Ramos (cell line): Measurements from ENCODE around the gene RRAS2.

ENCODE experiments used
- in situ Hi-C: fragments of 300-500 bp; cut with MboI; formaldehyde crosslinking; loops from one replicate; pipeline ENCODE4 v1.14.3; 2022; ENCODE audit warnings: low sequenced_read_pairs; ENCODE audit not compliant: unreplicated experiment

RRAS2 gene

DNA sequence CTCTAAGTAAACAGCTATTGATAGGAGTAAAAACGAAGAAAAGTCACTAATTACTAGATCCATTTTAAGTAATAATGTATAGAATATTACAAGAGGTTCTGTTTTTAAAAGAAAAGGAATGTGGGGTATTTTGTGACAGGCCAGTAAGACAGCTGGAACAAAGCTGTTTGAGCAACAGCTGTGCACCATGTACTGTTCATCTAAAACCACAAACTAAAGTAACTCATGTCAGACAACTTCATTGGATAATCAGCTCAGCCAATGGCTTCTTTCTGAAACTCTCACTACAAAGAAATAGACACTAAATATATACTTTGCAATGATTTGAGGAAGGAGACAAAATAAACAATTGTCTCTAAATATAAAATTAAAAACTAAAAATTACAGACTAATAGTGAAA is 16.1 kb downstream of the RRAS2 start:
- in situ Hi-C loops, result no loop called here

DNA sequence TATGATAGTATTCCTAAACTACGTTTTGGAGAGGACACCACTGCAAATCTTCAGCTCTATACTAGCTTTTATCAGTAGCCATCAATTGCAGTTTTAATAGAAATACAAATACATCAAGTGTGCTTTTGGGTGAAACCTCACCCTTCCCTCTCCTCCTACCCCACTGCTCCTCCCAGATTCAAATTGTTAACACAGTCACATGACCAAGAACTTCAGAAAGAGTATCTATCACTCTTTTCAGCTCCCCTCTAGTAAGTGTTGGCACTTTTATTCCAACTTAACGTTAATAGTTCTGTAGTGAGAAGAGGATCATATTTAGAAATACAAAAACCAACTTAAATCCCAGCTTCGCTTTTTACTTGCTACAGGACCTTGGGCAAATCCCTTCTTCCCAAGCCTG is 17.0 kb downstream of the RRAS2 start:
- in situ Hi-C loops, result no loop called here

DNA sequence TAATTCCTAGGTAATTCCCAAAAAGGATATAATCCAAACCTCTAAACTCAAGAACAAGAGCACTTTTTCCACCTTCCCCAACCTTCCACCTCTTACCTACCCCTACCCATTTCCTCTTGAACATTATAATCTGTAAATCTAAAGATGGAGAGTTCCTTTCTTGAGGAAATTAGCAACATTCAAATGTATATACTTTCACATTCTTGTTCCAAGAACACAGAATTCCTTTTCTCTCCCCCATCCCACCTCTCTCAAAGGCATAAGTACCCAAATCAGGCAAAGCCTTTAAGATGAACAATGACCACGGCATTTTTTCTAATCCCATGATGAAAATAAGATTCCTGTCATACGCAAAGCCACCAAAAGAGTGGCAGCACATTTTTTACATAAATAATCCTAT is 18.3 kb downstream of the RRAS2 start:
- in situ Hi-C loops, result no loop called here

DNA sequence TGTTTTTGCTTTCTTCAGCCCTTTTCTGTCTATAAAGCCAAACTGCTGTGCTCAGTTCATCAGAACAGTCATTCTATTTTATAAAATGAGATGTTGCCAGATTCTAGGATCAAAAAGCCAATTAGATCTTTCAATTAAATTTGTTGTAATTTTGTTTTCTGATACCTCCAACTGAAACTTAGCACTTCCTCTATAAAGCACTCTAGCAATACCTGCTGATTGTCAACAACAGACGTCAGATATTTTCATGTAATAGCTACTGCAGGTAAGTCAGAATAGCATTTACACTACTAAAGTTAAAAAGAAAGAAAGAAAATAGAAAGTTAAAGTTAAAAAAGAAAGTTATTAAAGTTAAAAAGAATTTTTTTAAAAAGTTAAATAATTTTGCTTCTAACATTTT is 19.6 kb downstream of the RRAS2 start:
- in situ Hi-C loops, result no loop called here

DNA sequence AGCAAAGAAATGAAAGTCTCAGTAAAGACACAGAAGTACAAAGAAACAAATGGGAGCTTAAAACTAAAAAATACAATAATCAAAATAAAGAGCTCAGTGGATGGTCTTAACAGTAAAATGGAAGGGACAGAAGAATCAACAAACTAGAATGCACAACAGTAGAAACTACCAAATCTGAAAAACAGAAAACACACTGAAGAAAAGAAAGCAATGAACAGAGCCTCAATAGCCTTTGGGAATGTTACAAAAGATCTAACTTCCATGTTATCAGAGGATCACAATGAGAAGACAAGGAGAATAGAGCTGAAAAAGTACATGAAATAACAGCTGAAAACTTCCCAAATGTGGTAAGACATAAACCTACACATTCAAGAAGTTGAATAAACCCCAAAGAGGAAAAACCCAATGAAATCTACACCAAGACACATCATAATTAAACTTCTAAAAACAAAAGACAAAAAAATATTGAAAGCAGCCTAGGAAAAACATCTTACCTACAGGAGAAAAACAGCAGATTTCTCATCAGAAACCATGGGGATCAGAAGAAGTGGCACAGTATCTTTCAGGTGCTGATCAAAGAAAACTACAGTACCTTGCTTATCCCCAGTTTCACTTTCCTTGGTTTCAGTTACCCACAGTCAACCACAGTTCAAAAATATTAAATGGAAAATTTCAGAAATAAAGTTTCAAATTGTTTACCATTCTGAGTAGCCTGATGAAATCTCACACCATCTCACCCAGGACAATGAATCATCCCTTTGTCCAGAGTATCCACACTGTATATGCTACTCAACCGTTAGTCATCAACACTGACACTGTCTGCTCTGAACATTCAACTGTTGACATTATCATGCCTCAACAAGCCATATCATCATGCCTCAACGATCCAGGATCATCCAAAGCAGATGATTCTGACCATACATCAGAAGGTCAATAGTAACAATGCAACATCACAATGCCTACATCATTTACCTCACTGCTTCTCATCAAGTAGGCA is 22.2 kb downstream of the RRAS2 start:
- in situ Hi-C loops, result no loop called here

DNA sequence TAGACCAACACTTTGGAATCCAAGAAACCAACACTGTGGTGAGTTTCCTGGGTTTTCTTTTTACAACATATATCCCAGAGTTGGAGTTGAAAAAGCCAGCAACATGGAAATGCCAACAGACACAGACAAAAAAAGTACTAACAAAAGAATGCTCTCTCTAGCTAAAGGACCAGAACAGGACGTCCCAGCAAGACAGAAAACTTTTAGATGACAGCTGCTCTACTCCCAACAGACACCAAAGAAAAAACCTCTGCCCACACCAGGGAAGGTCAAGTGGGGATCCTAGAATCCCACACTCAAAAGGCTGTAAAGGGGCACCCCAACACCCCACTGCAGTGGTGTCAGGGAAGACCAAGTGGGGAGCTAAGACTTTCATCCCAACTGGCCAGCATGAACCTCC is 23.3 kb downstream of the RRAS2 start:
- in situ Hi-C loops, result no loop called here

DNA sequence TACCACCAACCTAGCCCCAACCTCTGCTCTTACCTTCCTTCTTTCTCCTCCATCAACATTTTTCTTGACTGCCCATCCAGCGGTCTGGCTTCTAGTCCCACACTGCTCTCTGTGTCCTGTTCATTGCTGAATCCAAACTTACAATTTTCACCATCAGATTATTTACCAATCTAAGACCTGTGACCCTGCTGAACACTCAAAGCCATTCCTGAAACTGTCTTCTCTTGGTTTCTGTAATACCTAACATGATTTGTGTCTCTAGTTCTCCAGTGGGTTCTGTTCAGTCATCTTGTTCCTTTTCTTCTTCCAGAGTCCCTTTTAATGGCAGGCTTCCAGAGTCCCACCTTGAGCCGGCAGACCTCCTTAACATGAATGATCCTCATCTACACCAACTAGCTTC is 24.1 kb downstream of the RRAS2 start:
- in situ Hi-C loops, result no loop called here

DNA sequence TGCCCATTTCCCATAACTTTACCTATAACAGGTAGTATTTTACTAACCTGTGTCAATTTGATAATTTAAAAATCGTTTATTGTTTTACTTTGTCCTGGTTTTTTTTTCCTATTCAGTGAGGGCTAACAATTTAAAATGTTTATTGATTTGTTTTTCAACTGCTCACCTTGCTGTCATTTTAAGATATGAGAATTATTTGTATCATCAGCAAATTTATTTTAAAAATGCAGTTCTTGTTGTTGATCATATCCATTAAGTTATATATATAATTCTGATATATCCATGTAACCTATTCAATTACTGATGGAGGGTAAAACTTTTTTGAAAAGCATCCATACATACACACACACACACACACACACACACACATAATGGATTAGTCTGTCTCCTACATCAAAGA is 24.8 kb downstream of the RRAS2 start:
- in situ Hi-C loops, result no loop called here

DNA sequence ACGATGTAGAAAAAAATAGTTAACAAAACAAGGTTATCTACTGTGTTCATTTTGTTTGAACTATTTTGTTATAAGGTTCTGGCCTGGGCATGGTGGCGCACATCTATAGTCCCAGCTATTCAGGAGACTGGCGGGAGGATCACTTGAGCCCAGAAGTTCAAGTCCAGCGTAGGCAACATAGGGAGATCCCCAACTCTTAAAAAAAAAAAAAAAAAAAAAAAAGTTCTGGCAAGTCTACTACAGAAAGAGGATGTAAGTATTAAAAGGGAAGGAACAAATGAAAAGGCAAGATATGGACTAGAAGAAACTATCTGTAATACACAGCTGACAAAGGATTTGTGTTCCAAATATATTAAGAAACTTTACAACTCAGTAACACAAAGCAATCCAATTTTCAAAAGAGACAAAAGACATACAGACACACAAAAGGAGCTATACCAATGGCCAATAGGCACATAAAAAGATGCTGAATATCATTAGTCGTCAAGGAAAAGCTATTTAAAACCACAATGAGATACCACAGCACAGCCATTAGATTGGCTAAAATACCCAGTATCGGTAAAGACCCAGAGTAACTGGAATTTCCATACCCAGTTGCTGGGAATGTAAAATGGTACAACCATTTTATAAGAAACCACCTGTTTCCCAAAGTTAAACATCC is 27.4 kb downstream of the RRAS2 start:
- in situ Hi-C loops, result no loop called here

DNA sequence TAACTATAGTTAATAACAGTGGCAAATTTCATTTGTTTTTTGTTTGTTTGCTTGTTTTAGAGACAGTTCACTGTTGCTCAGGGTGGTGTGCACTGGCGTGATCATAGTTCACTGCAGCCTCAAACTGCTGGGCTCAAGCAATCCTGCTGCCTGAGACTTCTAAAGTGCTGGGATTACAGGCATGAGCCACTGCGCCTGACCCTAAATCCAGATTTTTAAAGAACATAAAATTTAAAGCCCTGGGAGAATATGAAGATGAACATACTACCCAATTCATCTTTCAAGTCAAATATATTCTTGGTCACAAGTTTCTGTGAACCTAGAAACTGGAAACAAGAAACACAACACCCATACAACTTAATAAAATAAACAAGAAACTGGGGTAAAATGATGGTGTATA is 28.1 kb downstream of the RRAS2 start:
- in situ Hi-C loops, result no loop called here

DNA sequence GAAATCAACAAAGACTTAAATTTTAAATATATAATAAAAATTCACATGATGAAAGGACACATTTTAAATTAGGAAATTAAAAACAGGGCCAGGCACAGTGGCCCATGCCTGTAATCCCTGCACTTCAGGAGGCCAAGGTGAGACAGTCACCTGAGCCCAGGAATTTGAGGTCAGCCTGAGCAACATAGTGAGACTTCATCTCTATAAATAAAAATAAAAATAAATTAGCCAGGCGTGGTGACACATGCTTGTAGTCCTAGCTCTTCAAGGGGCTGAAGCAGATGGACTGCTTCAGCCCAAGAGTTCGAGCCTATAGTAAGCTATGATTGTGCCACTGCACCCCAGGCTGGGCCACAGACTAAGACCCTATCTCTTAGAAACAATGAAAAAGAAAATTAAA is 29.3 kb downstream of the RRAS2 start:
- in situ Hi-C loops, result no loop called here

DNA sequence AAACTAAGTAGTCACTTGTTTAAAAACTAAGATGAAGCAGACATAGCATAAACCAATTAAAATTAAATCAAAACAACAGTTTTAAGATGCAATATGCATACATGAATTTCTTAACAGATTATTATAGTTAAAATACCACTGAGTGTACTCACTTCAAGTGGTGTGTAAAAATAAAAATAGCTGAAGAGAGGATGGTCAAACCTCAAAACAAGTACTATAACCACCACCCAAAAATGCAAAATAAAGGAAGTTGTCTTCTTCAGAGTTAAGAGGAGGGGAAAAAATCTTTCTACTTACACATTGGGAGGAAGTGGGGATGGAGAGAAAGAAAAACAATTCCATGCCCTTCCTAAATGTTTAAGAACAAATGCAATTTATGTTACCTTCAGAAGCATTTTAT is 31.9 kb downstream of the RRAS2 start:
- in situ Hi-C loops, result no loop called here

DNA sequence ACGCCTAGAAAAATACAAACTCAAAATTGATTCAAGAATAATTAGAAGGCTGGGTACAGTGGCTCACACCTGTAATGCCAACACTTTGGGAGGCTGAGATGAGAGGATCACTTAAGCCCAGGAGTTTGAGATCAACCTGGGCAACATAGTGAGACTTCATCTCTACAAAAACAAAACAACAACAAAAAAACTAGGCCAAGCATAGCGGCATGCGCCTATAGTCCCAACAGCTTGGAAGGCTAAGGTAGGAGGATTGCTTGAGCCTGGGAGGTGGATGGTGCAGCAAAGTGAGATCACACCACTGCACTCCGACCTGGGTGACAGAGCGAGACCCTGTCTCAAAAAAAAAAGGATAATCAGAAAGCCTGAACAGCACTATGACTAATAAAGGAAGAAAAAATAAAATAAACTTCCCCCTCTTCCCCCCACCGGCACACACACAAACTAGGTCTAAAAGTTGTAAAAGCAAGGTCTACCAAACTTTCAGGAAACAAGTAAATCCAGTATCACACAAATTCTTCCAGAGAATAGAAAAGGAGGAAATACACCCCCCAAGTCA is 35.8 kb downstream of the RRAS2 start:
- in situ Hi-C loops, result no loop called here

DNA sequence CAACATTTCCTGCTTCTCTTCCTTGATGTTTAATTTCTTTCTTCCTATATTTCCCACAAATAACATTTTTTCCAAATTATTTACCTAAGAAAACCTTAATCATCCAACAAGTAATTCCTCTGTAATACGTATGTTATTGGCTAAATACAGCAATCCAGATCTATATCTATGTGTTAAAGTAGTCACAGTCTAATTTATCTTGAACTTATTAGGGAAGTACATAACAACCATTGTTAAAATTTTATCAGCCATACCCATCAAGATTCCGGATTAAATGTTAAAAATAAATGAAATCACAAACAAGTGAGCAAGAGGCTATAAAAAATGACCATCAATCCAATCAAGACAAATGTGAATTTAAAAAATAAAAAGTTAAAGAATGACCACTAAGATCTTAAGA is 36.5 kb downstream of the RRAS2 start:
- in situ Hi-C loops, result no loop called here

DNA sequence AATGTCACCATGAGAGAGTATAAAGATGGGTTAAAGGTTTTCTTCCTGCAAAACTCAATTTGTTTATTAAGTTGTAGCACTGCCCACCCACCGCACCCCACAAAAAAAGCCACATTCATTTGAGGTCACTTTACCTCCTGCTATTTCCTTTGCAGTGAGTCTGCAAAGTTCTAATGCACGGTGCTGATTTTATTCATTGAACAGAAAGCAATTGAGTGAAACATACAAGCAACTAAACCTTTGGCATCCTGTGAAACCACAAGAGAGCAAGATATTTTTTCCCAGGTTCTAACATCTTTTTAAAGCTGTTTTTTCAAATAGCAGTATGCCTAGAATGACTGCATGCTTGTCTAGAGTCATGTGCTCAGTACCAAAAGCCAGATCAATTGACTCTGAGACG is 39.0 kb downstream of the RRAS2 start:
- in situ Hi-C loops, result no loop called here

DNA sequence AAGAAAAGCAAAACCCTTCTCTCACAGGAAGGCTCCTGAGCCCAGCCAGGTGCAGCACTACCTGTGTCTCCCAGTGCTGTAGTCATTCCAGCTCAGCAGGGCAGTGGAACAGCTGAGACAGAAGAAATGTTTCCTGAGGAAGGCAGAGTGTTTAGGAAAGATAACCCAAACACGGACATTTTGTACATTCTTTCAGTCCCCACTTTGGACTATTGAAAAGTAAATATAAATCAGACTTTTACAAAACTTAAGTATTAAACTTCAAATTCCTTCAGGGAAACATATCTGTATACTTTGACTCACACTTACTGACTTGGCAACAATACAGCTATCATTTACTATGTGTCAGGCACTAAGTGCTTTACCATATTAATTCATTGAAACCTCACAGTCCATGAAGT is 40.4 kb downstream of the RRAS2 start:
- in situ Hi-C loops, result no loop called here

DNA sequence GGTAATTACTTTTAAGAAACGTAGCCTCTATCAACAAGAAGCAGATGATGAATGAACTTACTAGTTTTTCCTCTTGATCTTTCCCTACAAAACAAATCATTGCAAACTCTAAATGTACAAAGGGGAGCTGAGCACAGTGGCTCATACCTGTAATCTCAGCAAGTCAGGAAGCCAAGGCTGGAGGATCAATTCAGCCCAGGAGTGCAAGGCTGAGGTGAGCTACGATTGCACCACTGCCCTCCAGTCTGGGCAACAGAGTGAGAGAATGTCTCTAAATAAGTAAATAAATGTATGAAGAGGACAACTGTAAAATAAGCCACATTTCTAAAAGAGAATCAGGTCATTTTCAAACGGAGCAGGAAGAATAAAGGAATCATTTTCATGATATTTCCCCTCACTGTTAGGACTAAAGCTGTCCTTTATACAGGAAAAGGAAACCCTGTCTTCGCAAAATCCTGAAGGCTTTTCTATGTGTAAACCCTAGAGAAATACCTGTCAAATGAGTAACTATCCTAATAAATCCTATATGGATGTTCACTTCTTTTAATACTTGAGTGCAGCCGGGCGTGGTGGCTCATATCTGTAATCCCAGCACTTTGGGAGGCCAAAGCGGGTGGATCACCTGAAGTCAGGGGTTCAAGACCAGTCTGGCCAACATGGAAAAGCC is 41.2 kb downstream of the RRAS2 start:
- in situ Hi-C loops, result no loop called here

DNA sequence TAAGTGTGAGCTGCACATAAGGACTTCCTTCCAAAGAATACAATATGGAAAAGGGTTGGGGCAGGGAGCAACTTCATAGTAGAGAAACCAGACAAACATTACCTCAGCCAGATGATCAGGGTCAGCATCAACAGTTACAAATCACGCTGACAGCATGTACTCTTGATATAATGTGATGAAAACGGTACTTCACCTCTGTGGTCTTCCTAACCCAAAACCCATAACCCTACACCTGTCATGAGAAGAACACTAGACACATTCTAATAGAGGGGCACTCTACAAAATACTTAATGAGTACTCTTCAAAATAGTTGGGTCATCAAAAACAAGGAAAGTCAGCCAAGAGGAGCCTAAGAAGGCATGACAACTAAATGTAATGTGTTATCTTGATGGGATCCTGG is 43.9 kb downstream of the RRAS2 start:
- in situ Hi-C loops, result no loop called here

DNA sequence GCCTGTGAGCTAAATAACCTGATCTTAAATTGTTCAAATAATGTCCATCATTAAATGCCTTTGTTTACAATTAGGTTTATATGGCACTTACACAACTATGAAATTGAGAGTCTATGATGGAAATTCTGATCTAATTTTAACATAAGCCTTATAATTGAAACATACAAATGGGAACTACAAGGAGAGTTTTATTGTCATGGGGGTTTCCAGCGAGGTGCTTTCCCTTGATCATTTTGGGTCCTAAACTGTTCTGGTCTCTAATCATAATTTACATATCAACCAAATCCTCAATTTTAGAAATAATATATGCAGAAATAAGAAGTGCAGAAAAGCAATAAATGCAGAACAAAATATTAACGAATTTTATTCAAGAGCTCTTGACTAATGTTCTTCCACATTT is 44.9 kb downstream of the RRAS2 start:
- in situ Hi-C loops, result no loop called here

DNA sequence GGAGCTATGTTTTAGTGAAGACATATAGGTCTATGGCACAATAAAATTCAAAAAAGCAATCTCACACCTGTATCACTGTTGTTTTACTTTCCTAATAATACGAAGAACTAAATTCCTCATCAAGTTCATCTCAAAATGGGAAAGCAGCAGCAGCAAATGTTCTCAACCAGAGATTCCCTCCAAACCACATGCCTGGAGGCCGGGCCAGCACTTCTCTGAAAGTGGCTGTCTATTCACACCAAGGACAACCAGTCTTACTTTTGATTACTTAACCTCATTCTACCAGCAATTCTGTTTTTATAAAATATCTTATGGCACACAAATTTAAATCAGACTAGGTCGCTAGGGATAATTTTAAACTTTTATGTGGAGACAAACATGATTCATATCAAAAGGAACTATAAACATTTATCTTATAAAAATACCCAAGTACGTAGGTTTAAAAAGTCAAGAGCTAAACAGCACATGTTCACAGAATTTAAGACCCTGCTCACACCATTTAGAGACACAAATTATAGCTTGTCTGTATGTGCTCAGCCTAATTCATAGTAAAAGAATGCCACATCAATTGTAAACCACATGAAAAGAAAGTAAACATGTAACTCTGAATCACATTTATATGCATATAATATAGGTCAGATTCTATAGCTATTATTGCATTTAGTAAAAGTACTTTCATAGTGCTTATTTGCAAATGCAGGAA is 46.1 kb downstream of the RRAS2 start:
- in situ Hi-C loops, result no loop called here
